Vagina (tissue), 2 donors: ENCODE results near the gene MACROD2. TPM values are rescaled to one million over a fixed set of nuclear protein-coding genes. Genes with fewer than 3 reads are reported as not detected.

Experiments used
- DNase-seq, 2 donors: peaks; one replicate each; pipeline ENCODE4 v3.0.0-alpha.2; 2017; ENCODE audit errors: extremely low spot score in 2 of 2
- H3K27ac ChIP-seq: fragments of 200-600 bp; sonication (generic); one replicate; pipeline ENCODE4 v1.5.1; 2019
- H3K27me3 ChIP-seq: fragments of 200-600 bp; sonication (generic); one replicate; pipeline ENCODE4 v1.5.1; 2019
- H3K36me3 ChIP-seq, 2 donors: fragments of 200-600 bp; sonication (generic); one replicate each; pipeline ENCODE4 v1.5.1; 2017 to 2019
- H3K4me1 ChIP-seq: fragments of 200-600 bp; sonication (generic); one replicate; pipeline ENCODE4 v1.5.1; 2019
- H3K4me3 ChIP-seq, 2 donors: fragments of 200-600 bp; sonication (generic); 1 replicate in 1 of 2; 2 replicates in 1 of 2; pipeline ENCODE4 v1.5.1; 2016 to 2019
- H3K9me3 ChIP-seq: fragments of 200-600 bp; sonication (generic); one replicate; pipeline ENCODE4 v1.5.1; 2019
- CTCF ChIP-seq, 3 experiments: fragments of 450-650 bp in 2 of 3; fragments of 200-600 bp in 1 of 3; sonication (generic) in 1 of 3; IDR thresholded peaks; one replicate each; pipeline ENCODE4 v1.5.1; 2017 to 2019; ENCODE audit warnings: antibody characterized with exemption in 3 of 3, mild to moderate bottlenecking in 2 of 3, moderate library complexity in 2 of 3
- POLR2A ChIP-seq, 2 donors: fragments of 450-650 bp; IDR thresholded peaks; one replicate each; pipeline ENCODE4 v1.6.1; 2017; ENCODE audit warnings: antibody characterized with exemption in 2 of 2, mild to moderate bottlenecking in 2 of 2, moderate library complexity in 2 of 2
- POLR2AphosphoS5 ChIP-seq, 2 donors: sonication (generic); formaldehyde crosslinking; IDR thresholded peaks; one replicate each; pipeline ENCODE4 v1.9.0; 2017; ENCODE audit warnings: antibody characterized with exemption in 2 of 2, mild to moderate bottlenecking in 2 of 2, low read depth in 1 of 2; ENCODE audit not compliant: insufficient read depth in 1 of 2
- intact Hi-C: fragments of 100-400 bp; cut with DNase I; formaldehyde crosslinking; loops from one replicate; pipeline ENCODE4 v1.15.1; 2023
- total RNA-seq: library from RNA; depleted of rRNA; stranded (reverse); fragments of >200 nt; gene quantifications from one replicate; pipeline ENCODE4 v1.2.3, GENCODE V29; 2016

MACROD2 gene
- total RNA-seq, 1 donor from 2014 or later = 12.5 TPM

- H3K4me3 ChIP-seq = no peak overlapping the region
- intact Hi-C loops = no loop called here
- H3K36me3 ChIP-seq = no peaks in the 10 kb centered on the region
These were observed 1063.5 kb downstream of the MACROD2 start for GRCh38 chr20:15058841-15059240.

GRCh38 chr20:15059438-15059837, 1064.1 kb downstream of the MACROD2 start:
- no peak overlapping the region for H3K4me3 ChIP-seq
- no peak for DNase-seq
- H3K27ac ChIP-seq = no peak overlapping the region
- TF ChIP-seq POLR2AphosphoS5 (IDR thresholded peaks at IDR 0.05; ENCODE audit: insufficient read depth in 1 of 2, low read depth in 1 of 2) = no peak
- TF ChIP-seq CTCF (IDR thresholded peaks at IDR 0.05) = no peak
- no peak for TF ChIP-seq POLR2A (IDR thresholded peaks at IDR 0.05)
- H3K36me3 ChIP-seq = no peaks in the 10 kb centered on the region
- H3K9me3 ChIP-seq = no peaks in the 10 kb centered on the region
- intact Hi-C loops = no loop called here
- H3K27me3 ChIP-seq = no peaks in the 10 kb centered on the region
- no peaks in the 10 kb centered on the region for H3K4me1 ChIP-seq

More at GRCh38 chr20:15058841-15059240, 1063.5 kb downstream of the MACROD2 start:
- DNase-seq = no peak
- H3K9me3 ChIP-seq = no peaks in the 10 kb centered on the region
- no peaks in the 10 kb centered on the region for H3K4me1 ChIP-seq
- H3K27ac ChIP-seq = no peak overlapping the region
- TF ChIP-seq CTCF (IDR thresholded peaks at IDR 0.05) (no peak), POLR2AphosphoS5 (IDR thresholded peaks at IDR 0.05; ENCODE audit: insufficient read depth in 1 of 2, low read depth in 1 of 2) (no peak), POLR2A (IDR thresholded peaks at IDR 0.05) (no peak)
- H3K27me3 ChIP-seq = no peaks in the 10 kb centered on the region

DNA sequence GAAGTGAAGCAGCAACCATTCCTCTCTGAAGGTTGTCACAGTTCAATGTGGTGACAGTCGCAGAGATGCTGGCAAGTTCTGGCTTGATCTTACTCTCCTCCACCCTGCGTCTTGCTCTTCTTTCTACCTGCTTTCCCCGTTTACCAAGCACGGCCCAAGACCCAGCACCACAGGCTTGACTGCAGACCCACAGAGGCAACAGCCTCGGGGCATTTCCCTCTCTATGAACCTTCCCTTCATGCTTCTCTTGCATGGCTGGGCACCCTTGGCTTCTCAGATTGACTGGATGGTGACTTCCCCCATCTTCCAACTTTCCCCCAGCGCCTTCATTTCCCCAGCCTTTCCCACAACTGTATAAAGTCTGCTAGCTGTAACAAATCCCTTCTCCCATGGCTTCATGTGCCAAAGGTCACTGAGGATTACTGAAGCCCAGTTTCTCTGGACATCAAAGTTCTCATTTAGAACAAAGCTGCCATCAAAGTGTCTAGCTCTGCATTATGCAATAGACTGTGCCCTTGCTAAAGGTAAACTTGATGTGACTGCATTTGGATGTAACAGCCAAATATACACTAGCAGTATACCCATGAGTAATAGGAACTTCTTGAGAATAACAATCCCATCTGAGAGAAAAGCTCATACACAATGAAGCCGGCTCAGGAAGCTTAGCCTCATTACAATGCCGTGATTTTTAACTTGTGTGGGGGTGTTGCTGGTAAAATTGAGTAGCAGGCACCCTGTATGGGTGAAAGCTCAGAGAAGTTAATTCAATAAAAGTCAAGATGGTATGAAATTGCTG, 1065.1 kb downstream of the MACROD2 start:
- H3K4me3 ChIP-seq = no peak overlapping the region
- no peaks in the 10 kb centered on the region for H3K9me3 ChIP-seq
- no peaks in the 10 kb centered on the region for H3K4me1 ChIP-seq
- no peak for DNase-seq
- intact Hi-C loops = no loop called here
- no peaks in the 10 kb centered on the region for H3K27me3 ChIP-seq
- H3K27ac ChIP-seq = no peak overlapping the region
- TF ChIP-seq POLR2AphosphoS5 (IDR thresholded peaks at IDR 0.05; ENCODE audit: insufficient read depth in 1 of 2, low read depth in 1 of 2) (no peak), POLR2A (IDR thresholded peaks at IDR 0.05) (no peak)
- H3K36me3 ChIP-seq = no peaks in the 10 kb centered on the region

DNA sequence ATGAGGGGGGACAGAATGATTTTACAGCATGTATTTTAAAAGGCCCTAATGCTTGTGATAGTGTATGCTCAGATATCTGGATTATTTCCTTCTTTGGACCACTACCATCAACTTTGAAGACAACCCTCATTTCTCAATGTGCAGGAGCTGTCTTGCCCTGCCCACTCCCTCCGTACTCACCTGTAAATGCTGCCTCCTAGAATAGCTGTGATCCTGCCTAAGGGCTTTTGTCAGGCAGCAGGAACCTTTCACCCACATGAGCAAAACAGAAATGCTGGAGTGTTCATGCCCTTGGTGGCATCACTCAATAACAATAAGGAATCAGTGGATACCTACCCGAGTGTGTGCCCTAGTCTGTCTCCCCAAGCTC, 1065.7 kb downstream of the MACROD2 start:
- Histone ChIP-seq H3K27ac (no peak overlapping the region), H3K4me1 (no peaks in the 10 kb centered on the region), H3K4me3 (no peak overlapping the region), H3K27me3 (no peaks in the 10 kb centered on the region), H3K36me3 (no peaks in the 10 kb centered on the region), H3K9me3 (no peaks in the 10 kb centered on the region)
- intact Hi-C loops = no loop called here
- DNase-seq = no peak
- TF ChIP-seq POLR2AphosphoS5 (IDR thresholded peaks at IDR 0.05; ENCODE audit: insufficient read depth in 1 of 2, low read depth in 1 of 2) = no peak
- TF ChIP-seq CTCF (IDR thresholded peaks at IDR 0.05) = no peak
- no peak for TF ChIP-seq POLR2A (IDR thresholded peaks at IDR 0.05)

DNA sequence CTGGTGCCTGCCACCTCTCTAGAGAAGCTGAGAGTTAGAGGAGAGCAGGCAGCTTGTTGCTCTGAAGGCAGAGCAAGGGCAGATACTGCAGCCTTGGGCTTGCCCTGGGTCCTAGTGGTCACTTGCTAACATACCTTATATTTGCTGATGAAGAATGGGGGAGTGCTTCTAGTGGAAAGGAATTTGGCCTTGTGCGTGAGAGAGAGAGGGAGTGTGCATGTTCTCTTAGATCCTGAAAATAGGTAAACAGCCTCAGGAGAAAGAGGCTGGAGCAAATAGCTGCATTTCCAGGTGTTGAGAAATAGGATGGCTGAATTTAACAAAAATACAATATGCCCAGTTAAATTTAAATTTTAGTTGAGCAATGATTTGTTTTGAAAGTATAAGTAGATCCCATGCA, 1066.6 kb downstream of the MACROD2 start:
- H3K27ac ChIP-seq = no peak overlapping the region
- no peak overlapping the region for H3K4me3 ChIP-seq
- no peak for DNase-seq
- H3K9me3 ChIP-seq = no peaks in the 10 kb centered on the region
- TF ChIP-seq POLR2A (IDR thresholded peaks at IDR 0.05) = no peak
- TF ChIP-seq CTCF (IDR thresholded peaks at IDR 0.05) = no peak
- no peak for TF ChIP-seq POLR2AphosphoS5 (IDR thresholded peaks at IDR 0.05; ENCODE audit: insufficient read depth in 1 of 2, low read depth in 1 of 2)
- intact Hi-C loops = no loop called here
- H3K36me3 ChIP-seq = no peaks in the 10 kb centered on the region
- no peaks in the 10 kb centered on the region for H3K4me1 ChIP-seq
- no peaks in the 10 kb centered on the region for H3K27me3 ChIP-seq
